Measurements from ENCODE around the gene TDO2.

Gene TDO2

DNA sequence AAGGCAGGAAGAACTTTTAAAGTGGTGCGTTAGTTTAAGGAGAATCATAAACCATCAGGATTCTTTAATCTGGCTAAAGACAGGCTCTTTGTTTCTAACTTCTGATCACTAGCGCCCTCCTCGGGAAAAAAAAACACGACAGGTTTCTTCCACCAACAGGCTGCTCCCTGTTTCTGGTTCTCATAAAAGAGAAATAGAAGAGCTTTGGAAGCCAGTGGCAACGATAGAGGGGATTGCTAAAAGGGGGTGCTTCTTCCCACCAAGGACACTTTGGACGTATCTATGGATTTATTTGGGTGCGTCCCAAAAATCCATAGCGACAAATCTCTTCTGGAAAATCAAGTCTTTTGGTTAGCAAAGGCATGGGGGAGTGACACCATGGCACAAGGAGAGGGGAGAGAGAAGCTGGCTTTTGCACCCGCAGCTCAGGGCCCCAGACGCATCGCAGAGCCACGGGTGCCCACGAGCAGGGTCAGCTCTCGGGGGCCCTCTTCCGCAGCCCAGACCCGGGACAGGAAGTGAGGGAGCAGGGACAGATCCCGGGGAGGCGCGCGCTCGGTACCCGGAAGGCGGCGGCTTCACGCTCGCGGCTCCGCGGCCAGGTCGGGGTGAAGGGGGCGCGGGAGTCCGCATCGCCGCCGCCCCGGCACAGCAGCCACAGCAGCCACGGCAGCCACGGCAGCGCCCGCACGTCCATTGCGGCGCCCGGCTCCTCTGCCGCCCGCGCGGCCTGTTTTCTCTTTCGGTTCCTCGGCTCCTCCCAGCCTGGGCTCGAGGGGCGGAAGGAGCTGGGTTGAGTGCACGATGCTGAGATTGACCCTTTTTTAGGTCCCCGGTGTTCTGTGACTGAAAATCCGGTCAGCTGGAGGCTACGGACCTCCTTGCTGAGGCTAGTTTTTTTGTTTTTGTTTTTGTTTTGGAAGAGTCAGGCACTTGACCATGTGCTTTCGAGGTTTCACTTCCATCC, 49.9 kb downstream of the TDO2 start, which contains the start of gene CTSO:
TSS of gene CTSO (minus strand) at position 716 of the 967 bp plus-strand sequence. CDS start at position 697, 19 bp downstream.
- DNase-seq (ENCODE audit: low read depth in 2 of 2), result peak; percentile 51 to 65

DNA sequence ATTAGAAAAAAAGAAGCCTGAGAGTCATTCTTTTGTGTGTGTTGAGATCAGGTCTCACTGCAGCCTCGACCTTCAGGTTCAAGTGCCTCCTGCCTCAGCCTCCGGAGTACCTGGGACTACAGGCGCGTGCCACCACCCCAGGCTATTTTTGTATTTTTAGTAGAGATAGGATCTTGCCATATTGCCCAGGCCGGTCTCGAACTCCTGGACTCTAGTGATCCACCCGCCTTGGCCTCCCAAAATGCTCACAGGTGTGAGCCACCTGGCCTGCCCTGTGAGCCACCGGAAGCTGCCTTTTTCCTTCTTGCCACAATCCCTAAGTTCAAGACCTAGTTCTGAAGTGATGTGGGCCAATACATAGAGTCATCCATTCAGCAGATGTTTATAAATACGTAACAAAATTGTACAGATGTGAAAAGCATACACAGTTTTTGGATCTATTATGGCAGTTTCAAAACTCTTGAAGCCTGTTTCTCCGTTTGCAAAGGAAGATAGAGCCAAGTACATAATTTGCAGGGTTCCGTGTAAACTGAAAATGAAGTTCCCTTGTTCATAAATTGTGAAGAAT, 50.7 kb downstream of the TDO2 start:
- no peak for DNase-seq (ENCODE audit: low read depth in 2 of 2)

GRCh38 chr4:155954939-155955338, 51.4 kb downstream of the TDO2 start:
- no peak for DNase-seq (ENCODE audit: low read depth in 2 of 2)

GRCh38 chr4:155956461-155956860, 53.0 kb downstream of the TDO2 start:
- no peak for DNase-seq (ENCODE audit: low read depth in 2 of 2)

DNA sequence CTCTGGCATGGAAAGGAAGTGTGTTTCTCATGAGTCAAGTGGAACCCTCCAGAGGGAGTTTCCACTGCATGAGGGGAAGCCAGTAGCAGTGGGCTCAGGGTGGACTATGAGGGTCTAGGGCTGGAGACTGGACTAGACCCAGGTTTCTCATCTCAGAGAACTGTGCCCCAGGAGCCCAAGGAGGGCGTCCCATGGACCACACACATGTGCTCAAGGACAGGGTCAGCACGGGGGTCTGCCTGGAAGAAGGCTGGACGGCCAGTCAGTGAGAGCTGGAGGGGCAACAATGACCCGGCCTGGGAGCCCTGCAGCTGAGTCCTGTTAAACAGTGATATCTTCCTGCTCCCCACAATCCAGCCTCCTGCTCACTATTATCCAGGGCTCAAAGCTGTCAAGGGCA, 55.9 kb downstream of the TDO2 start:
- no peak for DNase-seq (ENCODE audit: low read depth in 2 of 2)

- no peak for DNase-seq (ENCODE audit: low read depth in 2 of 2)
Measured at GRCh38 chr4:155960522-155960921, 57.0 kb downstream of the TDO2 start.

GRCh38 chr4:155961575-155961974, 58.1 kb downstream of the TDO2 start:
- DNase-seq (ENCODE audit: low read depth in 2 of 2), result no peak

DNA sequence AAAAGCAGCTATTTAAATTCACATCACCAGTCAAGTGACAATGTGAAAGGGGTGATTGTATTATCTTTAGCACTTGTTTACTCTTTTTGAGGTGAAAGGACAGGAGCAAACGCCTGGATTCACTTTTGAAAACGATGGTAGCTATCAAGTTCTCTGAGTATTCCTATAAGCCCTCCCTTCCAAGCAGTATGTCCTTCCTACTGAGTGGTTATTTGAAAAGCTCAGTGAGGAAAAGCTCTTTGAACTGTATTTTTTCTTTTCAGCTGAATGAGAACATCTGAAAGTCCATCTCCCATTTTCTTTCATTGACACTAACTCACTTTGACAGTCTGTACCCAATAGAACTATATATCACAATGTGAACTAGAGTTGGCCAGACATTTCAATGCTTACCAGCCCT, 59.3 kb downstream of the TDO2 start:
- DNase-seq (ENCODE audit: low read depth in 2 of 2), result no peak

DNA sequence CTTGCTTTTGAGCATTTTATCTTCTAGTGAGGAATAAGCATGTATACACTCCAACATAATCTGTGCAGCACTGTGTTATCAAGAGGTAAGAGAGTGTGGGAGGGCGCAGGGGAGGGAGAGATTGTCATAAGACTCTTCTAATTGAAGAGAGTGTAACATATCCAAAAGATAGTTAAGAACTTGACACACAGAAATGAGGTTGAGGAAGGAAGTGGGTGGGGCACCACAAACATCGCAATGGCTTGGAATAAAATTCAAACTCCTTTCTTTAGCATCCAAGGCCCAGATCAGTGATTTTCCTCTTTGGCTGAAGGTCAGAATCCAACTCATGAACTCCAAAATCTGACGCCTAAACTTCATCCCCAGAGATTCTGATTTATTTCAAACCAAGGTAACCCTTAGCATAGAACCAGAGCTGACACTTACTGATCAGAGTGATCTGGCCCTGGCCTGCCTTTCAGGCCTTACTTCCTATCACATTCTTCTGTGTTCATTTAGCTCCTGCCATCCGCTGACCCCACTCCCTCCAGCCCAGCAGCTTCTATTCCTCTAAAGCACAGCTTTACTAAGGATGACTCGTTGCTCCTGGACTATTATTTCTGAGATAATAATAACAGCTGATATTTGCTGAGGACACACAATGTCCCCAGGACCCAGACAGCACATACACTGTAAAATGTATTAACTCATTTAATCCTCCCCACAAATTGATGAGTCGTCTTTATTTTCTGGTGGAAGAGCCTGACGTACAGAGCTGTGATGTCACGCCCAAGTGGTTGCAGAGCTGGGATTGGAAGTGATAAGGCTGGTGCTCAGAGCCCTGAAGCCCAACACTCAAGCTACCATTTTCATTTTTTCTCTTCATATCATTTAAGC, 60.8 kb downstream of the TDO2 start:
- DNase-seq (ENCODE audit: low read depth in 2 of 2), result no peak

- DNase-seq (ENCODE audit: low read depth in 2 of 2), result no peak
Measured at GRCh38 chr4:155966171-155966570, 62.7 kb downstream of the TDO2 start.

- DNase-seq (ENCODE audit: low read depth in 2 of 2), result no peak
Measured at GRCh38 chr4:155966731-155967395, 63.4 kb downstream of the TDO2 start.

Measured in stimulated activated CD8-positive, alpha-beta memory T cell treated with anti-CD3 and anti-CD28 coated beads, Interleukin-15, amount 100 ng/mL, for 48 hours (primary cell).